RWPE2 (cell line): ENCODE results near the gene ZKSCAN4.

Source experiments
- ATAC-seq: fragments of 200-7000 bp; cut with Tn5 transposase; 3 replicates; pipeline ENCODE4 v1.9.1; 2021; ENCODE audit warnings: low read depth
- DNase-seq: peaks from one replicate; pipeline ENCODE4 v3.0.0-alpha.2; 2020; ENCODE audit warnings: low spot score
- H3K27ac ChIP-seq: fragments of 450-650 bp; 2 replicates; pipeline ENCODE4 v1.5.1; 2017; ENCODE audit warnings: mild to moderate bottlenecking; ENCODE audit not compliant: poor library complexity, severe bottlenecking
- H3K27me3 ChIP-seq: fragments of 250-450 bp; sonication (Bioruptor Pico); 2 replicates; pipeline ENCODE4 v1.5.1; 2021; ENCODE audit warnings: mild to moderate bottlenecking, moderate library complexity; ENCODE audit not compliant: insufficient read depth, poor library complexity, severe bottlenecking
- H3K36me3 ChIP-seq: fragments of 250-450 bp; sonication (Bioruptor Pico); 2 replicates; pipeline ENCODE4 v1.5.1; 2020; ENCODE audit warnings: low read depth, mild to moderate bottlenecking, moderate library complexity
- H3K4me1 ChIP-seq: fragments of 250-450 bp; sonication (Bioruptor Pico); 2 replicates; pipeline ENCODE4 v1.5.1; 2021; ENCODE audit warnings: mild to moderate bottlenecking, moderate library complexity; ENCODE audit not compliant: insufficient read depth, poor library complexity, severe bottlenecking
- H3K4me3 ChIP-seq: fragments of 250-450 bp; sonication (Bioruptor Pico); 2 replicates; pipeline ENCODE4 v1.5.1; 2021; ENCODE audit warnings: mild to moderate bottlenecking, moderate library complexity; ENCODE audit not compliant: severe bottlenecking
- H3K9me3 ChIP-seq: fragments of 250-450 bp; sonication (Bioruptor Pico); 2 replicates; pipeline ENCODE4 v1.5.1; 2021; ENCODE audit warnings: mild to moderate bottlenecking, moderate library complexity; ENCODE audit not compliant: severe bottlenecking
- CTCF ChIP-seq: fragments of 450-650 bp; IDR thresholded peaks from one replicate; pipeline ENCODE4 v1.5.1; 2017; ENCODE audit warnings: mild to moderate bottlenecking, moderate library complexity; ENCODE audit not compliant: poor library complexity, severe bottlenecking

ZKSCAN4 gene

GRCh38 chr6:28252009-28252975 is at the start of gene ZKSCAN4:
Gene ZKSCAN4 (minus strand): TSS chr6:28252269. CDS start chr6:28251980, 289 bp downstream.
- Histone ChIP-seq H3K36me3 (peaks cover 20% of the 10 kb centered on the region), H3K4me3 (peak within 1 kb of the TSS; percentile 68), H3K9me3 (no peaks in the 10 kb centered on the region), H3K4me1 (peaks cover 12% of the 10 kb centered on the region), H3K27ac (peak within 1 kb of the TSS; percentile 25), H3K27me3 (no peaks in the 10 kb centered on the region)
- TF ChIP-seq CTCF = no peak
- peak; percentile 64 for DNase-seq
- peak; percentile 96 for ATAC-seq

- no peak for DNase-seq
- H3K27me3 ChIP-seq = no peaks in the 10 kb centered on the region
- H3K36me3 ChIP-seq = peaks cover 3% of the 10 kb centered on the region; the same call in 1 of the 2 replicates
- TF ChIP-seq CTCF = no peak
- H3K4me3 ChIP-seq = no peak overlapping the region
- no peaks in the 10 kb centered on the region for H3K4me1 ChIP-seq
- H3K27ac ChIP-seq = no peak overlapping the region
- ATAC-seq = no peak
- H3K9me3 ChIP-seq = no peaks in the 10 kb centered on the region
These were observed 44.5 kb upstream of the ZKSCAN4 start for GRCh38 chr6:28296520-28297060.

- Histone ChIP-seq H3K27me3 (no peaks in the 10 kb centered on the region), H3K9me3 (no peaks in the 10 kb centered on the region), H3K36me3 (peaks cover 3% of the 10 kb centered on the region; the same call in 1 of the 2 replicates), H3K4me3 (no peak overlapping the region), H3K27ac (no peak overlapping the region), H3K4me1 (no peaks in the 10 kb centered on the region)
- ATAC-seq (no peak), DNase-seq (no peak)
- TF ChIP-seq CTCF = no peak
These were observed 43.3 kb upstream of the ZKSCAN4 start for GRCh38 chr6:28295326-28295725.

- DNase-seq (no peak), ATAC-seq (no peak)
- Histone ChIP-seq H3K4me1 (no peaks in the 10 kb centered on the region), H3K27me3 (no peaks in the 10 kb centered on the region), H3K9me3 (no peaks in the 10 kb centered on the region), H3K36me3 (peaks cover 24% of the 10 kb centered on the region), H3K27ac (no peak overlapping the region), H3K4me3 (no peak overlapping the region)
- TF ChIP-seq CTCF = no peak
These were observed 39.5 kb upstream of the ZKSCAN4 start for GRCh38 chr6:28291573-28291972.
